ENCODE measurements around the gene GTF2H1. TPM values are rescaled to one million over a fixed set of nuclear protein-coding genes. Genes with fewer than 3 reads are reported as not detected.

GTF2H1 gene
- polyA plus RNA-seq, 1 of the 3 experiments (the other 2 are of a cell fraction): 31.2 TPM

- no peaks in the 10 kb centered on the region for H4K20me1 ChIP-seq (ENCODE audit: insufficient read depth)
- peaks cover 0 to 2% of the 10 kb centered on the region in 2 experiments; a peak in 3 of 4 replicates for H3K4me1 ChIP-seq (ENCODE audit: control insufficient read depth in 1 of 2, insufficient read depth in 2 of 2, low read depth in 1 of 2, low read length in 1 of 2)
- H3K27ac ChIP-seq (ENCODE audit: low read depth in 2 of 2, low read length in 1 of 2): no peak overlapping the region
- peaks cover 88% of the 10 kb centered on the region for H3K79me2 ChIP-seq (ENCODE audit: insufficient read depth)
- H3K9me2 ChIP-seq: no peaks in the 10 kb centered on the region
- H3K4me3 ChIP-seq (ENCODE audit: low read depth in 2 of 2, low read length in 1 of 2): no peak overlapping the region
- ChIA-PET POLR2A (no interaction called here), CTCF (no interaction called here)
- no peak overlapping the region for H3K9ac ChIP-seq
- H2AFZ ChIP-seq (ENCODE audit: low read depth): no peak overlapping the region
- H3K36me3 ChIP-seq (replicated peaks in 1 of 2; ENCODE audit: control insufficient read depth in 1 of 2, insufficient read depth in 2 of 2, low read length in 1 of 2): peaks cover 58 to 73% of the 10 kb centered on the region in 2 experiments
- no peak overlapping the region for H3K4me2 ChIP-seq
- no peak for DNase-seq
- H3K9me3 ChIP-seq: no peaks in the 10 kb centered on the region
- H3K27me3 ChIP-seq (ENCODE audit: insufficient read depth): no peaks in the 10 kb centered on the region
- 98% methylated on average over 6 of the region's 6 CpGs for WGBS (ENCODE audit: low lambda C conversion rate)
- peaks cover 13% of the 10 kb centered on the region for H3F3A ChIP-seq (replicated peaks; ENCODE audit: insufficient read depth)
- no peak for TF ChIP-seq NRF1 (IDR thresholded peaks at IDR 0.05; ENCODE audit: low read depth, low read length)
- TF ChIP-seq YY1 (IDR thresholded peaks at IDR 0.05; ENCODE audit: low read depth): no peak
- no peak for TF ChIP-seq RFX5 (IDR thresholded peaks at IDR 0.05; ENCODE audit: low read length)
- TF ChIP-seq MEF2A (IDR thresholded peaks at IDR 0.05; ENCODE audit: borderline replicate concordance, low read depth): no peak
- TF ChIP-seq FOXM1 (IDR thresholded peaks at IDR 0.05; ENCODE audit: low read depth): no peak
- no peak for TF ChIP-seq EZH2phosphoT487 (IDR thresholded peaks at IDR 0.05; ENCODE audit: borderline replicate concordance, low read depth)
- TF ChIP-seq MXI1 (IDR thresholded peaks at IDR 0.05; ENCODE audit: low read depth, low read length): no peak
- TF ChIP-seq TAF1 (IDR thresholded peaks at IDR 0.05; ENCODE audit: borderline replicate concordance, low read depth, low read length): no peak
- TF ChIP-seq CTCF (IDR thresholded peaks at IDR 0.05): no peak
- TF ChIP-seq, protein P1, sequence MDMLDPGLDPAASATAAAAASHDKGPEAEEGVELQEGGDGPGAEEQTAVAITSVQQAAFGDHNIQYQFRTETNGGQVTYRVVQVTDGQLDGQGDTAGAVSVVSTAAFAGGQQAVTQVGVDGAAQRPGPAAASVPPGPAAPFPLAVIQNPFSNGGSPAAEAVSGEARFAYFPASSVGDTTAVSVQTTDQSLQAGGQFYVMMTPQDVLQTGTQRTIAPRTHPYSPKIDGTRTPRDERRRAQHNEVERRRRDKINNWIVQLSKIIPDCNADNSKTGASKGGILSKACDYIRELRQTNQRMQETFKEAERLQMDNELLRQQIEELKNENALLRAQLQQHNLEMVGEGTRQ (IDR thresholded peaks at IDR 0.05; ENCODE audit: borderline replicate concordance, low read depth, low read length): no peak
- no peak for TF ChIP-seq SIN3A (IDR thresholded peaks at IDR 0.05; ENCODE audit: borderline replicate concordance, low read depth, low read length)
- no peak for TF ChIP-seq RAD21 (IDR thresholded peaks at IDR 0.05; ENCODE audit: low read length)
- TF ChIP-seq RCOR1 (IDR thresholded peaks at IDR 0.05; ENCODE audit: low read length): no peak
- no peak for TF ChIP-seq CHD2 (IDR thresholded peaks at IDR 0.05; ENCODE audit: low read length, partially characterized antibody)
- TF ChIP-seq RXRA (IDR thresholded peaks at IDR 0.05; ENCODE audit: borderline replicate concordance, low read depth): no peak
- TF ChIP-seq PBX3 (IDR thresholded peaks at IDR 0.05): no peak
- no peak for TF ChIP-seq IRF3 (IDR thresholded peaks at IDR 0.05; ENCODE audit: low read depth, low read length)
- TF ChIP-seq FOSL2 (IDR thresholded peaks at IDR 0.05; ENCODE audit: borderline replicate concordance, low read depth): no peak
Observed at GRCh38 chr11:18330921-18331320, 8.6 kb downstream of the GTF2H1 start.

Data from SK-N-SH (cell line).